ENCODE results near the gene C16orf82.

The C16orf82 gene

GRCh38 chr16:27108826-27109665 lies 42.3 kb downstream of the C16orf82 start:
- Mint-ChIP-seq H3K9me3 (no peaks in the 10 kb centered on the region), H3K27ac (no peak overlapping the region), H3K27me3 (peaks cover 8% of the 10 kb centered on the region), H3K4me3 (peak overlapping the region; percentile 70 to 82), H3K4me1 (peaks cover 11% of the 10 kb centered on the region)
- DNase-seq (no peak), ATAC-seq (no peak)

- Mint-ChIP-seq H3K9me3 (no peaks in the 10 kb centered on the region), H3K27me3 (peaks cover 8% of the 10 kb centered on the region), H3K4me3 (peak overlapping the region; percentile 70 to 82), H3K4me1 (peaks cover 11% of the 10 kb centered on the region), H3K27ac (peak overlapping the region in 1 of 2 donors; percentile 50)
- ATAC-seq: peak; percentile 89
- DNase-seq: peak; percentile 79 to 89
Measured at GRCh38 chr16:27109666-27110523, 43.2 kb downstream of the C16orf82 start.

- DNase-seq (no peak), ATAC-seq (no peak)
- peaks cover 11% of the 10 kb centered on the region for H3K4me1 Mint-ChIP-seq
- peak overlapping the region in 1 of 2 donors; percentile 22 for H3K4me3 Mint-ChIP-seq
- peaks cover 8% of the 10 kb centered on the region for H3K27me3 Mint-ChIP-seq
- H3K27ac Mint-ChIP-seq: no peak overlapping the region
- no peaks in the 10 kb centered on the region for H3K9me3 Mint-ChIP-seq
Measured at GRCh38 chr16:27110524-27110896, 43.8 kb downstream of the C16orf82 start.

GRCh38 chr16:27111486-27111885 lies 44.8 kb downstream of the C16orf82 start:
- ATAC-seq (no peak), DNase-seq (no peak)
- H3K9me3 Mint-ChIP-seq: peaks cover 4 to 9% of the 10 kb centered on the region in 2 donors
- no peak overlapping the region for H3K4me3 Mint-ChIP-seq
- peaks cover 11% of the 10 kb centered on the region for H3K4me1 Mint-ChIP-seq
- H3K27ac Mint-ChIP-seq: no peak overlapping the region
- H3K27me3 Mint-ChIP-seq: peaks cover 8% of the 10 kb centered on the region

GRCh38 chr16:27112093-27112811 lies 45.5 kb downstream of the C16orf82 start:
- Mint-ChIP-seq H3K9me3 (peaks cover 5 to 9% of the 10 kb centered on the region in 2 donors), H3K27ac (peak overlapping the region in 1 of 2 donors; percentile 13), H3K4me1 (peaks cover 11% of the 10 kb centered on the region), H3K27me3 (peaks cover 8% of the 10 kb centered on the region), H3K4me3 (no peak overlapping the region)
- no peak for DNase-seq
- no peak for ATAC-seq

- Mint-ChIP-seq H3K27ac (no peak overlapping the region), H3K4me1 (peaks cover 11% of the 10 kb centered on the region)
Measured at GRCh38 chr16:27113341-27113841, 46.7 kb downstream of the C16orf82 start.

GRCh38 chr16:27114006-27114405 lies 47.3 kb downstream of the C16orf82 start:
- Mint-ChIP-seq H3K4me3 (no peak overlapping the region), H3K27me3 (no peaks in the 10 kb centered on the region), H3K9me3 (peaks cover 9 to 10% of the 10 kb centered on the region in 2 donors), H3K27ac (peak overlapping the region in 1 of 2 donors; percentile 2), H3K4me1 (peaks cover 7% of the 10 kb centered on the region)
- DNase-seq (no peak), ATAC-seq (no peak)

More at GRCh38 chr16:27113341-27113841, 46.7 kb downstream of the C16orf82 start:
- DNase-seq (no peak), ATAC-seq (no peak)
- no peaks in the 10 kb centered on the region for H3K27me3 Mint-ChIP-seq
- H3K4me3 Mint-ChIP-seq: no peak overlapping the region
- H3K9me3 Mint-ChIP-seq: peaks cover 9 to 10% of the 10 kb centered on the region in 2 donors

- Mint-ChIP-seq H3K9me3 (peaks cover 16 to 25% of the 10 kb centered on the region in 2 donors), H3K4me3 (no peak overlapping the region), H3K27ac (no peak overlapping the region), H3K27me3 (no peaks in the 10 kb centered on the region), H3K4me1 (no peaks in the 10 kb centered on the region)
- DNase-seq (no peak), ATAC-seq (no peak)
Measured at GRCh38 chr16:27118526-27118925, 51.8 kb downstream of the C16orf82 start.
